Measurements from ENCODE around the gene FAM193A.
"Not testable (repeated sequence)": the region's sequence is repeated elsewhere in the genome, so short reads cannot be mapped to it uniquely, and the experiment has no call there.

FAM193A gene

GRCh38 chr4:2588259-2588658, 51.8 kb downstream of the FAM193A start:
- Histone ChIP-seq H3K9ac (ENCODE audit: low read depth in 1 of 2, low read length in 2 of 2) (no peak overlapping the region), H3K4me3 (ENCODE audit: low read depth in 1 of 2, low read length in 2 of 2) (no peak overlapping the region), H3K9me3 (ENCODE audit: control insufficient read depth in 1 of 2, low read length in 2 of 2) (no peaks in the 10 kb centered on the region), H3K27ac (ENCODE audit: low read depth, low read length) (no peak overlapping the region), H3K27me3 (ENCODE audit: control insufficient read depth in 1 of 2, insufficient read depth in 2 of 2, low read length in 2 of 2) (no peaks in the 10 kb centered on the region), H3K4me1 (ENCODE audit: control insufficient read depth in 1 of 2, insufficient read depth in 2 of 2, low read length in 2 of 2) (peaks cover 12 to 20% of the 10 kb centered on the region in 2 donors), H3K36me3 (ENCODE audit: control insufficient read depth in 1 of 2, insufficient read depth in 2 of 2, low read length in 2 of 2) (no peaks in the 10 kb centered on the region)

- Histone ChIP-seq H3K9ac (ENCODE audit: low read depth in 1 of 2, low read length in 2 of 2) (no peak overlapping the region), H3K27ac (ENCODE audit: low read depth, low read length) (no peak overlapping the region)
Observed at GRCh38 chr4:2591189-2591588, 54.7 kb downstream of the FAM193A start.

GRCh38 chr4:2592014-2592413, 55.6 kb downstream of the FAM193A start:
- H3K9ac ChIP-seq (ENCODE audit: low read depth in 1 of 2, low read length in 2 of 2); H3K27ac ChIP-seq (ENCODE audit: low read depth, low read length); H3K4me3 ChIP-seq (ENCODE audit: low read depth in 1 of 2, low read length in 2 of 2); H3K9me3 ChIP-seq (ENCODE audit: control insufficient read depth in 1 of 2, low read length in 2 of 2); H3K36me3 ChIP-seq (ENCODE audit: control insufficient read depth in 1 of 2, insufficient read depth in 2 of 2, low read length in 2 of 2); H3K27me3 ChIP-seq (ENCODE audit: control insufficient read depth in 1 of 2, insufficient read depth in 2 of 2, low read length in 2 of 2): not testable (repeated sequence)
- peaks cover 8 to 22% of the 10 kb centered on the region in 2 donors for H3K4me1 ChIP-seq (ENCODE audit: control insufficient read depth in 1 of 2, insufficient read depth in 2 of 2, low read length in 2 of 2)

More at GRCh38 chr4:2591189-2591588, 54.7 kb downstream of the FAM193A start:
- peaks cover 8 to 19% of the 10 kb centered on the region in 2 donors for H3K4me1 ChIP-seq (ENCODE audit: control insufficient read depth in 1 of 2, insufficient read depth in 2 of 2, low read length in 2 of 2)
- no peaks in the 10 kb centered on the region for H3K9me3 ChIP-seq (ENCODE audit: control insufficient read depth in 1 of 2, low read length in 2 of 2)
- no peaks in the 10 kb centered on the region for H3K27me3 ChIP-seq (ENCODE audit: control insufficient read depth in 1 of 2, insufficient read depth in 2 of 2, low read length in 2 of 2)
- H3K4me3 ChIP-seq (ENCODE audit: low read depth in 1 of 2, low read length in 2 of 2), result no peak overlapping the region
- H3K36me3 ChIP-seq (ENCODE audit: control insufficient read depth in 1 of 2, insufficient read depth in 2 of 2, low read length in 2 of 2), result peaks cover 0 to 3% of the 10 kb centered on the region in 2 donors

- H3K4me3 ChIP-seq (ENCODE audit: low read depth in 1 of 2, low read length in 2 of 2), result no peak overlapping the region
- H3K27me3 ChIP-seq (ENCODE audit: control insufficient read depth in 1 of 2, insufficient read depth in 2 of 2, low read length in 2 of 2), result no peaks in the 10 kb centered on the region
- no peak overlapping the region for H3K9ac ChIP-seq (ENCODE audit: low read depth in 1 of 2, low read length in 2 of 2)
- no peaks in the 10 kb centered on the region for H3K9me3 ChIP-seq (ENCODE audit: control insufficient read depth in 1 of 2, low read length in 2 of 2)
- H3K36me3 ChIP-seq (ENCODE audit: control insufficient read depth in 1 of 2, insufficient read depth in 2 of 2, low read length in 2 of 2), result peaks cover 0 to 6% of the 10 kb centered on the region in 2 donors
- no peak overlapping the region for H3K27ac ChIP-seq (ENCODE audit: low read depth, low read length)
- peaks cover 13 to 21% of the 10 kb centered on the region in 2 donors for H3K4me1 ChIP-seq (ENCODE audit: control insufficient read depth in 1 of 2, insufficient read depth in 2 of 2, low read length in 2 of 2)
Observed at GRCh38 chr4:2592572-2592971, 56.1 kb downstream of the FAM193A start.

- Histone ChIP-seq H3K9ac (ENCODE audit: low read depth in 1 of 2, low read length in 2 of 2) (no peak overlapping the region), H3K4me3 (ENCODE audit: low read depth in 1 of 2, low read length in 2 of 2) (no peak overlapping the region), H3K4me1 (ENCODE audit: control insufficient read depth in 1 of 2, insufficient read depth in 2 of 2, low read length in 2 of 2) (peaks cover 14 to 18% of the 10 kb centered on the region in 2 donors), H3K36me3 (ENCODE audit: control insufficient read depth in 1 of 2, insufficient read depth in 2 of 2, low read length in 2 of 2) (peaks cover 0 to 6% of the 10 kb centered on the region in 2 donors), H3K27ac (ENCODE audit: low read depth, low read length) (no peak overlapping the region), H3K27me3 (ENCODE audit: control insufficient read depth in 1 of 2, insufficient read depth in 2 of 2, low read length in 2 of 2) (no peaks in the 10 kb centered on the region), H3K9me3 (ENCODE audit: control insufficient read depth in 1 of 2, low read length in 2 of 2) (no peaks in the 10 kb centered on the region)
Observed at GRCh38 chr4:2593003-2593402, 56.6 kb downstream of the FAM193A start.

- H3K4me1 ChIP-seq (ENCODE audit: control insufficient read depth in 1 of 2, insufficient read depth in 2 of 2, low read length in 2 of 2), result peaks cover 21 to 26% of the 10 kb centered on the region in 2 donors
- no peak overlapping the region for H3K27ac ChIP-seq (ENCODE audit: low read depth, low read length)
- no peak overlapping the region for H3K9ac ChIP-seq (ENCODE audit: low read depth in 1 of 2, low read length in 2 of 2)
- no peak overlapping the region for H3K4me3 ChIP-seq (ENCODE audit: low read depth in 1 of 2, low read length in 2 of 2)
- peaks cover 0 to 8% of the 10 kb centered on the region in 2 donors for H3K36me3 ChIP-seq (ENCODE audit: control insufficient read depth in 1 of 2, insufficient read depth in 2 of 2, low read length in 2 of 2)
- no peaks in the 10 kb centered on the region for H3K27me3 ChIP-seq (ENCODE audit: control insufficient read depth in 1 of 2, insufficient read depth in 2 of 2, low read length in 2 of 2)
- H3K9me3 ChIP-seq (ENCODE audit: control insufficient read depth in 1 of 2, low read length in 2 of 2), result no peaks in the 10 kb centered on the region
Observed at GRCh38 chr4:2595436-2595835, 59.0 kb downstream of the FAM193A start.

GRCh38 chr4:2595952-2596552, 59.6 kb downstream of the FAM193A start:
- no peaks in the 10 kb centered on the region for H3K9me3 ChIP-seq (ENCODE audit: control insufficient read depth in 1 of 2, low read length in 2 of 2)
- no peak overlapping the region for H3K27ac ChIP-seq (ENCODE audit: low read depth, low read length)
- H3K36me3 ChIP-seq (ENCODE audit: control insufficient read depth in 1 of 2, insufficient read depth in 2 of 2, low read length in 2 of 2), result peaks cover 2 to 8% of the 10 kb centered on the region in 2 donors
- H3K4me3 ChIP-seq (ENCODE audit: low read depth in 1 of 2, low read length in 2 of 2), result no peak overlapping the region
- H3K4me1 ChIP-seq (ENCODE audit: control insufficient read depth in 1 of 2, insufficient read depth in 2 of 2, low read length in 2 of 2), result peaks cover 19 to 25% of the 10 kb centered on the region in 2 donors
- H3K27me3 ChIP-seq (ENCODE audit: control insufficient read depth in 1 of 2, insufficient read depth in 2 of 2, low read length in 2 of 2), result no peaks in the 10 kb centered on the region
- H3K9ac ChIP-seq (ENCODE audit: low read depth in 1 of 2, low read length in 2 of 2), result no peak overlapping the region

- Histone ChIP-seq H3K9ac (ENCODE audit: low read depth in 1 of 2, low read length in 2 of 2) (no peak overlapping the region), H3K27me3 (ENCODE audit: control insufficient read depth in 1 of 2, insufficient read depth in 2 of 2, low read length in 2 of 2) (no peaks in the 10 kb centered on the region), H3K27ac (ENCODE audit: low read depth, low read length) (no peak overlapping the region), H3K36me3 (ENCODE audit: control insufficient read depth in 1 of 2, insufficient read depth in 2 of 2, low read length in 2 of 2) (peaks cover 2 to 8% of the 10 kb centered on the region in 2 donors), H3K4me1 (ENCODE audit: control insufficient read depth in 1 of 2, insufficient read depth in 2 of 2, low read length in 2 of 2) (peaks cover 13 to 20% of the 10 kb centered on the region in 2 donors), H3K9me3 (ENCODE audit: control insufficient read depth in 1 of 2, low read length in 2 of 2) (no peaks in the 10 kb centered on the region), H3K4me3 (ENCODE audit: low read depth in 1 of 2, low read length in 2 of 2) (no peak overlapping the region)
Observed at GRCh38 chr4:2596611-2597010, 60.2 kb downstream of the FAM193A start.

GRCh38 chr4:2598511-2599303, 62.3 kb downstream of the FAM193A start:
- H3K9ac ChIP-seq (ENCODE audit: low read depth in 1 of 2, low read length in 2 of 2), result no peak overlapping the region
- H3K4me3 ChIP-seq (ENCODE audit: low read depth in 1 of 2, low read length in 2 of 2), result no peak overlapping the region
- peaks cover 2 to 12% of the 10 kb centered on the region in 2 donors for H3K36me3 ChIP-seq (ENCODE audit: control insufficient read depth in 1 of 2, insufficient read depth in 2 of 2, low read length in 2 of 2)
- peaks cover 13 to 17% of the 10 kb centered on the region in 2 donors for H3K4me1 ChIP-seq (ENCODE audit: control insufficient read depth in 1 of 2, insufficient read depth in 2 of 2, low read length in 2 of 2)
- no peaks in the 10 kb centered on the region for H3K9me3 ChIP-seq (ENCODE audit: control insufficient read depth in 1 of 2, low read length in 2 of 2)
- no peak overlapping the region for H3K27ac ChIP-seq (ENCODE audit: low read depth, low read length)
- H3K27me3 ChIP-seq (ENCODE audit: control insufficient read depth in 1 of 2, insufficient read depth in 2 of 2, low read length in 2 of 2), result no peaks in the 10 kb centered on the region

GRCh38 chr4:2599304-2599654, 62.8 kb downstream of the FAM193A start:
- Histone ChIP-seq H3K9me3 (ENCODE audit: control insufficient read depth in 1 of 2, low read length in 2 of 2) (no peaks in the 10 kb centered on the region), H3K4me1 (ENCODE audit: control insufficient read depth in 1 of 2, insufficient read depth in 2 of 2, low read length in 2 of 2) (peaks cover 13 to 17% of the 10 kb centered on the region in 2 donors), H3K36me3 (ENCODE audit: control insufficient read depth in 1 of 2, insufficient read depth in 2 of 2, low read length in 2 of 2) (peaks cover 2 to 12% of the 10 kb centered on the region in 2 donors), H3K9ac (ENCODE audit: low read depth in 1 of 2, low read length in 2 of 2) (no peak overlapping the region), H3K4me3 (ENCODE audit: low read depth in 1 of 2, low read length in 2 of 2) (no peak overlapping the region), H3K27ac (ENCODE audit: low read depth, low read length) (no peak overlapping the region), H3K27me3 (ENCODE audit: control insufficient read depth in 1 of 2, insufficient read depth in 2 of 2, low read length in 2 of 2) (no peaks in the 10 kb centered on the region)
